GM18511 (cell line): ENCODE measurements around the gene FAF2.

Source experiments
- ATAC-seq: cut with Tn5 transposase; IDR thresholded peaks from one replicate; pipeline ENCODE4 v1.9.1; 2021; ENCODE audit warnings: mild to moderate bottlenecking, moderate library complexity; ENCODE audit not compliant: unreplicated experiment

The FAF2 gene

GRCh38 chr5:176529741-176530141, 81.6 kb downstream of the FAF2 start:
- peak; percentile 32 for ATAC-seq

- no peak for ATAC-seq
These were observed 82.3 kb downstream of the FAF2 start for GRCh38 chr5:176530393-176530982.

GRCh38 chr5:176530983-176531901, 83.1 kb downstream of the FAF2 start:
- no peak for ATAC-seq

GRCh38 chr5:176531902-176532493, 83.8 kb downstream of the FAF2 start:
- no peak for ATAC-seq

- no peak for ATAC-seq
These were observed 84.6 kb downstream of the FAF2 start for GRCh38 chr5:176532795-176533194.

- ATAC-seq: no peak
These were observed 85.2 kb downstream of the FAF2 start for GRCh38 chr5:176533390-176533789.

- ATAC-seq: no peak
These were observed 85.9 kb downstream of the FAF2 start for GRCh38 chr5:176533894-176534611.

- no peak for ATAC-seq
These were observed 86.5 kb downstream of the FAF2 start for GRCh38 chr5:176534640-176535039.

GRCh38 chr5:176535101-176535663, 87.0 kb downstream of the FAF2 start:
- no peak for ATAC-seq

GRCh38 chr5:176535664-176536131, 87.5 kb downstream of the FAF2 start:
- ATAC-seq: no peak

GRCh38 chr5:176536132-176536901, 88.1 kb downstream of the FAF2 start:
- ATAC-seq: peak; percentile 31

GRCh38 chr5:176536902-176537553, 88.8 kb downstream of the FAF2 start, which contains the start of gene RNF44:
Gene RNF44 (minus strand): TSS chr5:176537402. CDS start chr5:176532472, 4,930 bp downstream.
- peak; percentile 61 for ATAC-seq

GRCh38 chr5:176537554-176538229, 89.5 kb downstream of the FAF2 start:
- ATAC-seq: peak; percentile 68

- ATAC-seq: no peak
These were observed 90.2 kb downstream of the FAF2 start for GRCh38 chr5:176538230-176538988.

- no peak for ATAC-seq
These were observed 90.8 kb downstream of the FAF2 start for GRCh38 chr5:176538989-176539384.

GRCh38 chr5:176540476-176540899, 92.3 kb downstream of the FAF2 start:
- ATAC-seq: no peak

GRCh38 chr5:176540956-176541337, 92.8 kb downstream of the FAF2 start:
- ATAC-seq: no peak
